ENCODE data around the gene ZMYND8.

ZMYND8 gene

GRCh38 chr20:47202733-47203667, 153.5 kb downstream of the ZMYND8 start:
- TF ChIP-seq CTCF (IDR thresholded peaks at IDR 0.05; ENCODE audit: low read depth, low read length): no peak
- DNase-seq (ENCODE audit: extremely low read depth, low read depth): no peak

GRCh38 chr20:47201074-47201730, 155.3 kb downstream of the ZMYND8 start:
- DNase-seq (ENCODE audit: extremely low read depth, low read depth): no peak
- no peak for TF ChIP-seq CTCF (IDR thresholded peaks at IDR 0.05; ENCODE audit: low read depth, low read length)

GRCh38 chr20:47198996-47199552, 157.4 kb downstream of the ZMYND8 start:
- DNase-seq (ENCODE audit: extremely low read depth, low read depth): no peak
- TF ChIP-seq CTCF (IDR thresholded peaks at IDR 0.05; ENCODE audit: low read depth, low read length): no peak

- no peak; the same call in 1 of the 2 replicates for TF ChIP-seq CTCF (IDR thresholded peaks at IDR 0.05; ENCODE audit: low read depth, low read length)
- DNase-seq (ENCODE audit: extremely low read depth, low read depth): no peak
Observed at GRCh38 chr20:47198254-47198671, 158.2 kb downstream of the ZMYND8 start.

- TF ChIP-seq CTCF (IDR thresholded peaks at IDR 0.05; ENCODE audit: low read depth, low read length): peak; percentile 95
- no peak for DNase-seq (ENCODE audit: extremely low read depth, low read depth)
Observed at GRCh38 chr20:47196091-47197081, 160.1 kb downstream of the ZMYND8 start.

- TF ChIP-seq CTCF (IDR thresholded peaks at IDR 0.05; ENCODE audit: low read depth, low read length): no peak
- DNase-seq (ENCODE audit: extremely low read depth, low read depth): no peak
Observed at GRCh38 chr20:47195573-47195972, 160.9 kb downstream of the ZMYND8 start.
